Stimulated activated CD8-positive, alpha-beta memory T cell treated with anti-CD3 and anti-CD28 coated beads, Interleukin-4, amount 100 ng/mL, for 1 hour (primary cell): ENCODE data around the gene PRSS21.

ENCODE experiments used
- DNase-seq, 2 donors: peaks; one replicate each; pipeline ENCODE4 v3.0.0-alpha.2; 2020; ENCODE audit warnings: low read depth in 2 of 2, low spot score in 1 of 2

The PRSS21 gene

DNA sequence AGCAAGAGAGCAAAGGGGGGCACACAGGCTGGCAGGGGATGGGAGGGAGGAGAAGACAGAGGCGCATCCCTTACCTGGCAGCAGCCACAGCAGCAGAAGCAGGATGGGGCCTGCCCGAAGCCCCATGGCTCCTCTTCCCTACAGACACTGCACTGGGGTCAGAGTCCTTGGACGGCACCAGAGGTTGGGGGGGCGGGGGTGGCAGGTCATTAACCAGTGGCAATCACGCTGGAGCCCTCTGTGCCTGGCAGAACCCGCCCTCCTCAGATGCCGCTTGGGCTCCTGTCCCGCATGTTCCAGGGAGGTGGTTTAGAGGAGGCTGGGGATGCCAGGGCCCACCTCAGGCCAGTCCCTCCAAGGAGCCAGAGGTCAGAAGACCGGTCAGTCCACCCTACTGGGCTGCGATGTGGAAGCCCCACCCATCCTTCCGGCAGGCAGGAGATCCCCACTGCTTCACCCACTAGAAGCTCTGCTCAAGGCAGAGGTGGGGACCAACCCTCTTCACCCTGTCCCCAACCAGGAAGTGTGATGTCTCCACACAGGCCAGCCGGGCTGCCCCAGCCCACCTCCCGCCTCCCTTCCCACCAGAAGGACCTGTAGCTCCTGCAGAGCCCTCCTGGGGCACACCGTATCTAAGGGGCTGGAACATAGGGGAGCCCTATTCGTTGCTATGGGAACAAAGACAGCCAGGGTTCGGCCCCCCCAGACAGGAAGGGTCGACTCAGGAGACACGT, 24.7 kb downstream of the PRSS21 start:
- no peak for DNase-seq

DNA sequence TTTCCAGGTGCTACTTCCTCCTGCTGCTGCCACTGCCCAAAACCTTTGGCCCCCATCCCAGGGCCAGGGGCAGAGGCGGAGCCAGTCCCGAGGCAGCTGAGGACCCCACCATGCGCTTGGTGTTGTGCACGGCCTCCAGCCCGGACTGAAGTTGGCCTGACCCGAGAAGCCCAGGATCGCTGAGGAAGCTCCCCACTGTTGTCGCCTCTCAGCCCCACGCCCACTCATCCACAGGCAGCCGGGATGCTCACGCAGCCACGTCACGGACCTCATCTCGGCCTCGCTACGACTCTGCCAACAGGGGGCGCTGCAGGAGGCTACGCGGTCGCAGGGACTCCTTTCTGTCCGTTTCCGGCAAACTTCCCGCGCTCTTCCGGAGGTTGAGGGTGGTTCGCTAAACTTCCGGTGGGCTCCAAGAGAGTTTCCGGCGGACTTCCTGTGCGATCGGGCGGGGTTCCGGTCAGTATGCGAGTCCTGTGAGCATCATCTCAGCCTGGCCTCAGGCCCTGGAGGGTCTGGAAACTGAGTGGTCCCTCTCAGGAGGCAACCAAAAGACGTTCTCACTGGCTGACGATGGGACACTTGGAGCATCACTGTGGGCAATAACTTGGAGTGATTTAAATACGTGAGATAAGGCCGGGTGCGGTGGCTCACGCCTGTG, 25.4 kb downstream of the PRSS21 start:
- DNase-seq, result peak; percentile 23 to 52

DNA sequence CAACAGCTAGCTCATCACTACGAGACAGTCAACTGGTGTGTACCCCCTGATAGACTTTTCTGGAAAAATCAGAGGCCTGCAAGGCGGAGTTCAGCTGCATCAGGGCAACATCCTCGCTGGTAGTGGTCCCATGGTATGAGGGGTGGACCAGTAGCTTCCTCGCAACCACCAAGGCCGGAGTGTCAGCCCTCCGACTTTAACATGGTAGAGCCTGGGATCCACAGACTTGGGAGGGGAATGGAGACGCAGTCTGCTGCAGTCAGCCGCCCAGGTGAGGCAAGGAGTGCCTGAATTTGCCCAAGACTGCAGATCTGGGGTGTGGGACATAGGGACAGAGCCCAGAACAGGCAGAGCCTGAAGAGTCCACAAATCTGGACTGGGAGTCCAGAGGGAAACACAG, 26.5 kb downstream of the PRSS21 start:
- DNase-seq, result no peak

- no peak for DNase-seq
Measured at GRCh38 chr16:2845116-2845515, 28.1 kb downstream of the PRSS21 start.

GRCh38 chr16:2846511-2847310, 29.7 kb downstream of the PRSS21 start:
- DNase-seq, result no peak

GRCh38 chr16:2848933-2849725, 32.1 kb downstream of the PRSS21 start:
- DNase-seq, result no peak

DNA sequence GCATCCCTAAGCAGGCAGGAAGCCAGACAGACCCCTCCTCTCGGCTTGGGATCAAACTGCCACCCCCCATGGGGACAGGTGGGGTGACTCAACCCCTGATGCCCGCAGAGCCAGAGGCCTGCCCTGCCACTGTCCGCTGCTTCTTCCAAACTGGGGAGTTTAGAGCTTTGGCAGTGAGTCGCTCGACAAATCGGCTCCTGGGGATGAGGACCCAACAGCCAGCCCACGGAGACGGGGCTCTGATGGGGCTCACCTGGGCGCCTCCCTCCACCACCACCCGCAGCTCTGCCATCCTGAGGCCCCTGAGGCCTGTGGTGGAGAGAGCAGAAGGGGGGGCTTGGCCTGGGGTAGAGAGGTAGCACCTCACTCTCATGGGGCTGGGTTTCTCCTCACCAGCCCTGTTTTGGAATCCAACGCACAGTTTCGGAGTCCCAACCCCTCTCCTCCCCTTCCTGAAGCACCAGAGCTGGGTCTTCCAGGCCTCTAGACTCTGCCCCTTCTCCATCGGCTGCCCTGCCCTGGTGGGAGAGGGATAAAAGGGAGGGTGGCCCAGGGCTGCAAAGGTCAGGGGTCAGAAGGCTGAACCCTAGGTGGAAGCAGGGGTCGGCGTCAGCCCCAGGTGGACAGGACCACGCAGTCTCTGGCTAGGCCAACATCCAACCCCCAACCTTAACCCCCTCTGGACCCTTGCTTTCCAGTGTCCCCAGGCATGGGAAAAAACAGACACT, 35.1 kb downstream of the PRSS21 start:
- DNase-seq, result no peak

- DNase-seq, result no peak
Measured at GRCh38 chr16:2852731-2853507, 35.9 kb downstream of the PRSS21 start.

- DNase-seq, result no peak
Measured at GRCh38 chr16:2853531-2854073, 36.6 kb downstream of the PRSS21 start.

DNA sequence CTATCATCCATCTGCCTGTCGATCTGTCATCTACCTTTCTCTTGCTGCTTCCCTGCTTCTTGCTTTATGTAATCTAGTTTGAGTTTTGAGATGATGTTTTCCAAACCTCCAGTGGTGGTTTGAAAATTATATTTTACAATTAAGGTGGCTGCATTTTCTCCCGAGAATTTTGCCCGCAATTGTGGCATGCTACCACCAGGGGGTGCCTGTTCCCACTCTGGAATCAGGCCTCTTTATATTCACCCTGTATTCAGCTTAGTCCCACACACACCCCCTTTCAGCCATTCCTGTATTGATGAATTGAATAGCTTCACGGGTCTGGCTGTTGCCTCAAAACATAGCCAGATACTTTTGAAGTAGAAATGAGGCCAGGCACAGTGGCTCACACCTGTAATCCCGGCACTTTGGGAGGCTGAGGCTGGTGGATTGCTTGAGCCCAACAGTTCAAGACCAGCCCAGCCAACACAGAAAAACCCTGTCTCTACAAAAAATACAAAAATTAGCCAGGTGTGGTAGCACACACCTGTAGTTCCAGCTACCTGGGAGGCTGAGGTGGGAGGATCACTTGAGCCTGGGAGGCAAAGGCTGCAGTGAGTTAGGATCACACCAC, 37.8 kb downstream of the PRSS21 start:
- DNase-seq, result no peak

GRCh38 chr16:2855536-2855935, 38.5 kb downstream of the PRSS21 start:
- DNase-seq, result no peak

DNA sequence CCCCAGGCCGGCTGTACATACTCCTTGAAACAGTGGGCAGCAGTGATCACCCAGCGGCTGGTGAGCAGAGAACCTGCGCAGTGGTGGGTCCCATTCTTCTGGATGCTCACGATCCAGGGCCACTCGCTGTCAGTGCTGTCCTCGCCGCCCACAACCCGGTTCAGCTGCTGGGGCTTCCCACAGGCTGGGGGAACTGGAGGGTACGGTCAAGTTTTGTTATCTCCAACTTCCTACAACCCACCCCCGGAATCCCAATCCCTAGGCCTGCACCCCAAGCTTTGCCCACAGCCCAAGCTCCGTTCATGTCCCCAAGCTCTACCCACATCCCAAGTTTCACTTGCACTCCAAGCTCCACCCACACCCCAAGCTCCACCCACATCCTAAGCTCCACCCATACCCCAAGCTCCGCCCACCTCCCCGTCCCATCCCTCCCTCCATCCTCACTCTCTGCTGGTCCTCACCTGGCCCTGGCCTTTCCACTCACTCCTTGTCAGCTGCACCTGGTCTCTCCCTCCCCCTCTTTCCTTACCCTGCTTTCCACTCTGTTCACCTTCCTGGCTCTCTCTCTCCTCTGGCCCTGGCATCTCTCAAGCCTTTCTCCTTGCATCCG, 39.1 kb downstream of the PRSS21 start:
- no peak for DNase-seq

DNA sequence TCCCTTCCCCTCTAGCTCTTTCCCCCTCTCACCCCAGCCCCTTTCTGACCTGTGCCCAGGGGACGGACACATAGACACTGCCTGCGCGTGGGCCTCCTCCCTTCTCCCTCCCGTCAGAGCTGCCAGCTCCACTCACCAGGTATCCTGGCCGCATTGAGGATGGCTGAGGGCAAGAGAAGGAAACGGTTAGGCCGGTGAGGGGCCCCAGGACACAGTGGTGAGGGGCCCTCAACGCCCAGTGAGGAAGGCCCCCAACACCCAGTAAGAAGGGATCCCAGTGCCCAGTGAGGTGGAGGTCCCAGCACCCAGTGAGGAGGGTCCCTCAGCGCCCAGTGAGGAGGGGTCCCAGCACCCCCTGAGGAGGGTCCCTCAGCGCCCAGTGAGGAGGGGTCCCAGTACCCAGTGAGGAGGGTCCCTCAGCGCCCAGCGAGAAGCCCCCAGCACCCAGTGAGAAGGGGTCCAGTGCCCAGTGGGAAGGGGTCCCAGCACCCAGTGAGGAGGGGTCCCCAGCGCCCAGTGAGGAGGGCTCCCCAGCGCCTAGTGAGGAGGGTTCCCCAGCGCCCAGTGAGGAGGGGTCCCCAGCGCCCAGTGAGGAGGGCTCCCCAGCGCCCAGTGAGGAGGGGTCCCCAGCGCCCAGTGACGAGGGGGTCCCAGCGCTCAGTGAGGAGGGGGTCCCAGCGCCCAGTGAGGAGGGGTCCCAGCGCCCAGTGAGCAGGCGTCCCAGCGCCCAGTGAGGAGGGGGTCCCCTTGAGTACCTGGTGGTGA, 39.8 kb downstream of the PRSS21 start:
- DNase-seq, result no peak

DNA sequence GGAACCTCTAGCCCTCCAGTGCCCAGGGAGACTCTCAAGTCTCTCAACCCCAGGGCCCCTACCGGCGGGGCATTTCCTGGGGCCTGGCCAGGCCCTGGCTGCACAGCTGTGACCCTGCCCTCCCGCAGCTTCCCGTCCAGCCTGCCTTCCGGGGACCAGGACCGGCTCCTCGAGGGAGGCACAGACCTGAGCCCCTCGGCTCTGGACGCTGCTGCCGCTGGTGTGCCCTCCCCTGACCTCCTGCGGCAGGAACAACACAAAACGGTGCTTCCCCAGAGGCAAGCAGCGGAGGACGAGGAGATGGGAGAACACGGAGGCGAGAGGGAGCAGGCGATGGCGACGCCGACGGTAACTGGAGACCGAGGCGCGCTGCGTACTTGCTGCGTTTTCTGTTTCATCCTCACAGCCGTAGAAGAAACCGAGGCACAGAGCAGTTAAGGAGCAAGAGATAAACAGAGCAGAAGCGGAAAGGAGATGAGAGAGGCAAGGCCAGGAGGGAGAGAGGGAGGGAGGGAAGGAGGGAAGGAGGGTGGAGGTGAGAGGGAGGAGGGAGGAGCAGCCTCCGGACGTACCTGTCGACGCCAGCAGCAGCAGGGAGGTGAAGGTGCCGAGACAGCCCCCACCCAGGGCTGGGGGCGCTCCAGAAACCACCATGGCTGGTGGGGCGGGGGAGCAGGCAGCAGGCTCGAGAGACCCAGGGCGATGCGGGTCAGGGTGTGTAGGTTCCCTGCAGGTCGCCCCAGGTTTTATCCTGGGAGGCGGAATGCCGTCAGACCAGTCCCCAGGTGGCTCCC, 40.6 kb downstream of the PRSS21 start, which contains the start of gene PRSS22:
TSS of gene PRSS22 (minus strand) at position 720 of the 794 bp plus-strand sequence. CDS start at position 654, 66 bp downstream.
- no peak for DNase-seq

DNA sequence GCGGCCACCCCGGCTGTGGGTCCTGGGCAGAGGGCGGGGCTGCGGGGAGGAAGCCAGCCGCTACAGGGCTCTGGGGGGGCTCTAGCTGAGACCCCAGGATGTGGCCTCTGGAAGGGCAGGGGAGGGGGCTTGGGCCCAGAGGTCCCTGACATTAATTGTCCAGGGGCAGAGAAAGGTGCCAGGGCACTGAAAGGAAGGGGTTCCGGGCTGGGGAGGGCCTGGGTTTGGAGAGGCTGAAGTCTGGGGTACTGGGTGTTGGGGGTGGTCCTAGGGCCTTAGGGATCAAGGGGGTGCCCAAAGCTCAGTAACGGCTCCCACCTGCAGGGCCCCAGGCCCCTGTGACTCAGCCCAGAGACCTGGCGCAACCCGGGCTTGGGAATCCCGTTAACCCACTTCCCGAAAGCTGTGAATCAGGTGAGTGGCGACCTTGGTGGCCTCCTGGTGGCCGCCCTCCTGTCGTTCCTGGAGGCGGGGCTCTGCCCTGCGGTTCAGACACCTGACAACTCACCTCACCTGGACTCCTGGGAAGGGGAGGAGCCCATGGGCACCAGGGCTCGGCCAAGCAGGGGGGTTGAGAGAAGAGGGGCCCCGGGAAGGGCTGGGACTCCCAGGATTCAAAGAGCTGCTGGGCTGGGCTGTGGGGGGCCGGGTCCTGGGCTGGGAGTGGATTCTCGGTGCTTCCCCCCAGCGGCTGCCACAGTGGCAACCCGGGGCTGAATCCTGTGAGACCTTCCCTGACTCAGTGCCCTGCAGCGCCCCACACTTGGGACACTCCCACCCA, 41.4 kb downstream of the PRSS21 start:
- DNase-seq, result no peak

- DNase-seq, result no peak
Measured at GRCh38 chr16:2859686-2860265, 42.7 kb downstream of the PRSS21 start.
